GM18511 (cell line): ENCODE measurements around the gene FAM163B.

Source experiments
- ATAC-seq: cut with Tn5 transposase; IDR thresholded peaks from one replicate; pipeline ENCODE4 v1.9.1; 2021; ENCODE audit warnings: mild to moderate bottlenecking, moderate library complexity; ENCODE audit not compliant: unreplicated experiment

The FAM163B gene

GRCh38 chr9:133618726-133619125 lies 9.5 kb upstream of the FAM163B start:
- ATAC-seq, result no peak

GRCh38 chr9:133616643-133617405 lies 7.6 kb upstream of the FAM163B start:
- ATAC-seq, result no peak

GRCh38 chr9:133615606-133616188 lies 6.5 kb upstream of the FAM163B start:
- ATAC-seq, result no peak

DNA sequence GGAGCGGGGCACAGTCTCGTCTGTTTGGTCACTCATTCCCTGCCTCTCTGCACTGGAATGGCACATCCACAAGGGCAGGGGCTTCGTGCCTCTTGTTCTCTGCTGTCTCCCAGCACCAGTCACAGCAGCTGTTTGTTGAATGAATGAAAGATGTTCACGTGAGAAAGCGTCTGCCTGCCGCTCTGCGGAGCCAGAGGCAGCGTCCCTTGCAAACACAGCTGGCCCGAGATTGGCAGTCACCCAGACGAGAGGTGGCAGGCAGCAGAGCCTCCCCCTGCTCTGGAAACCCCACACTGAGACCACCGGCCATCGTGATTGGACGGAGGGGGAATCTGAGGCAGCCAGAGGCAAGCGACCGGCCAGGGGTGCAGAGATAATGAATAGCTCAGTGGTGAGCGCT lies 6.0 kb upstream of the FAM163B start:
- ATAC-seq, result no peak

GRCh38 chr9:133614678-133615077 lies 5.5 kb upstream of the FAM163B start:
- no peak for ATAC-seq

DNA sequence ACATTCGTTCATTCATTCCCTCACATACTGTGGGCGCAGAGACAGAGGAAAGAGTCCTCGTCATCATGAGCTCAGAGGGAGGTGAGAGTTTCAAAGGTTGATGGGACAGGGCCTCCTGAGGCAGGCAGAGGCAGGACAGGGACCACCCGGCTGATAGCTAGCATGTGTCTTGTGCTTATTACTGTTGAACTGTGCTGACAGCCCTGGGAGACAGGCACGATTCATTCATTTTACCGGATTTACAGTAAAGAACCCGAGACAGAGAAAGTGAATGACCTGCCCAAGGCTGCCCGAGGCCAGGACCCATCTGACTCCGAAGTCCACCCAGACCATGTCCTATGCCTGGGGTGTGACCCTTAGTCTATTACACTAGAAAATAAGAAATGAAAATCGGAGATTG lies 4.9 kb upstream of the FAM163B start:
- no peak for ATAC-seq

- ATAC-seq, result no peak
Observed at GRCh38 chr9:133613432-133613831, 4.2 kb upstream of the FAM163B start.

DNA sequence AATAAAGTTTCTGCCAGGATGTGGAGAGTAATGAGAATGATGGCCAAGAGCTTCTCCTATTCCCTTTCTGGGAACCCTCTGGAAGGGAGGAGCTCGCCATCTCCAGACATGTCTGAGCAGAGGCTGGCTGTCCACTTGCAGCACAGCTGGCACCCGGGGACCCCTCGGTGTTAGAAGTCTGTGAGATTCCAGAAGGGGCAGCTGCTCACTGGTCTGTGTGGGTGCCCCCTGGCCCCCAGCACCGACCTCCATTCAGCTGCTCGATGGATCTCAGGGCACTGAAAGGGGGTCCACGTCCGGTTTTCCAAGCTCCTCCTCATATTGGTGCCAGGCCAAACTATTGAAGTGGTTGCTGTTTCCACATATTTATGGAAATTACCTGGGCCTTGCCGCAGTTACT lies 3.6 kb upstream of the FAM163B start:
- no peak for ATAC-seq

GRCh38 chr9:133612051-133612450 lies 2.9 kb upstream of the FAM163B start:
- no peak for ATAC-seq

- ATAC-seq, result no peak
Observed at GRCh38 chr9:133610845-133611244, 1.7 kb upstream of the FAM163B start.

GRCh38 chr9:133608889-133609288 lies 300 bp downstream of the FAM163B start:
- no peak for ATAC-seq

DNA sequence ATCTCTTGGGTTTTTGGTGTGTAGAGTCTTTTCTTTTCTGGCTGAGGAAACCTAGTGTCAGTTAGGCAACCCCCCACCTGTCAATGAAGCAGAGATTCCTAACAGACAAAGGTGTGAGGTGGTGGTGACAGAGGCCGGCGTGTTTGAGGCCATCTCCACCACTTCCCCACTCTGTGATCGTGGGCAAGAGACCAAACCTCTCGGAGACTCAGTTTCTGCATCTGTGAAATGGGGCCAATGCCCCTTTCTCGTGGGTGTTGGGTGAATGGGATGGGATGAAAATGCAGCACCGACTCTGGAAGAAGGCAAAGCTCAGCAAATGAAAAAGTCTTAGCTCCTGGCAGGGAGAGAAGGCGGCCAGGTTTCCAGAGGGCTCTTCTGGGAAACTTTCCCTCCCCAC lies 807 bp downstream of the FAM163B start:
- ATAC-seq, result no peak

DNA sequence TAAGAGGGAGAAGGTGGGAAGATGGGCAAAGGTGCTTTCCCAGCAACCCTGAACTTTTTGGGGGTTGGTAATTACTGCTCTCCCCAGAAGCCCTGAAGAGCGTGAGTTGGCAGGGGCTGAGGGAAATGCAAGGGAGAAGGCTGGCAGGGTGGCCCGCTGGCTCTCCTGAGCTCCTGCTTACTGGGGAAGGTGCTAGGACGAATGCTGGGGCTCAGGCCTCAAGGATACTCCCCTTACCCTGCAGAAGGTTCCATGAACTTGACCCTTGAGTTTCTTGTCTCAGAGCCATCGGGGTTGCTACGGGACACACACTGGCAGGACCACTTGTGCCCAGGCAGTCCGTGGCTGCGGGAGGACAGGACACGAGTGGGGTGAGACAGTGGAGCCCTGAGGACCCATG lies 1.2 kb downstream of the FAM163B start:
- no peak for ATAC-seq

- no peak for ATAC-seq
Observed at GRCh38 chr9:133607381-133607780, 1.8 kb downstream of the FAM163B start.

DNA sequence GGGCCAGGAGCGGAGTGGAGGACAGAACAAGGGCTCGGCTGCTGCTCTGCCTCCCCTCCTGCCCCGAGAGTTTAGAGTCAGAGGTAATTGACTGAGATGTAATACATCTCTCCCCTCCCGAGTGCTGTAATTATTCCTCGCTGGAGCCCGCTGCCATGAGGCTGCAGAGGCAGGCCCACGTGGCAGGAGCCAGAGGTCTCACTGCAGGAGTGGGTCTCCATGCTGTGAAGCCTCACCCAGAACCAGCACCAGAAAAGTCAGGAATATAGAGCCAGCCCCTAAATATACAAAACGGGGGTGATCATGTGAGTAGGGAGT lies 2.5 kb downstream of the FAM163B start:
- no peak for ATAC-seq

GRCh38 chr9:133605856-133606707 lies 3.1 kb downstream of the FAM163B start:
- ATAC-seq, result no peak

GRCh38 chr9:133605446-133605845 lies 3.7 kb downstream of the FAM163B start:
- no peak for ATAC-seq

DNA sequence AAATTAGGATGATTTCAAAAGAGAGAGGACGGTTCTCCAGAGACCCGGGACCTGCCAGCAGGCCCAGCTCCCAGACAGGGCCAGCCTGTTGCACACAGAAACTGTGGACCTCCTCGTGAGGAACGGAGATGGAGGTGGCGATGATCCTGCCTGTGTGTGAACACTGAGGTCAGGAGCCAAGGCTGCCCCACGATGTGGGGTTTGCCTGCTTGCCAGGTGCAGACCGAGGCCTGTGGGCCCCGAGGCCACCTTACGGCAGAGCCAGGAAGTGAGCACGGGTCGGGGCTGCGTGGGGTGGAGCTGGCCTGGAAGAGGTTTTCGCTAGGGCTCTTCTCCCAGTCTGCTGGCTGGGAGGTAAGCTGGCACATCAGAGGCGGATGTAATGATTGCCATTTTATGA lies 4.3 kb downstream of the FAM163B start:
- no peak for ATAC-seq

DNA sequence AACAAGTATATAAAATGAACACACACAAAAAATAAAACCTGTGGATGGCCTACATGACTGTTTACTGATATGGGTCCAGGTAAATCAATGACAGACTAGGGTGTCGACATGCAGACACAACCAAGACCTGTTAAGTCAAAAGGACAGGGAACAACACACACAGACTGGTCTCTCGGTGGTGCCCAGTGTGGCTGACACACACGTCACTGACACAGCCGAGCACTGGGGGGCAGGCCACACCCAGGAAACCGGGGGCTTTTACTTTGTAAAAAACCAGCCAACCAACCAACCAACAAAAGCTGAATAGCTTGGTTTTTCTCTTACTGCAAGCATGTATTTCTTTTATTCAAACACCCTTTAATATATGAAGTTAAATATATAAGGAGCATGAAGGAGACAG lies 5.0 kb downstream of the FAM163B start:
- no peak for ATAC-seq

DNA sequence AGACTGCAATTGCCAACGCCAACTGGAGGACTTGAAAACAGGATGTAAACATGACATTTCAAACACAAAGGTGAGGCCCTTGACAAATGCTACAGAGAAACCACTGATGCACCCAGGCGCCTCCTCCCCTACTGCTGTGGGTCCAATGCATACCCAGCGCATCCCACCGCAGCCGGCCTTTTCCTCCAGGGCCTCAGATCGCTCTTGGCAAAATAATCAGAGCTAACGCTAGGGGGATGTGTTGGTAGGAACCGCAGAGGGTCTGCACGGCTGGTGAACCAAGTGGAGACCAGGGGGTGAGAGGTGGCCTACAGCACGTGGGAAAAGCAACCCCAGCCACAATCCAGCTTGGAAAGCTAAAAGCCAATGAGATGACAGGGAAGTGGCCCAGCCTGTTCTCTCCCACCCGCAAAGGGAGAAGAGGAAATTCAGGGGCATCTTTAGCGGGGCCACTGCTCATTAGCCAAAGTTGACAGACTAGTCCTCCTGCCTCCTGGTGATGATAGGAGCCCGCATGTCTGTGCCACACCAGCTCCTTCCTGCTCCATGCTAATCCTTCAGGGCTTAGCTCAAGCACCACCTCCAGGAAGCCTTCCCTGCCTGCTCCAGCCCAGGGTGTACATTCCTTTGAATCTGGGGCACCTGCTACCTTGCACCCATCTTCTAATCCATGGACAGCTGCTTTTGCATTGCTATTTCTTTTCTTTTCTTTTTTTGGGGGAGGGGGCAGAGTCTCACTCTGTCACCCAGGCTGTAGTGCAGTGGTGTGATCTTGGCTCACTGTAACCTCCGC lies 5.9 kb downstream of the FAM163B start:
- no peak for ATAC-seq

GRCh38 chr9:133602277-133602676 lies 6.9 kb downstream of the FAM163B start:
- ATAC-seq, result no peak
